IMR-90 (cell line): Measurements from ENCODE around the gene SLC15A1. TPM values are rescaled to one million over a fixed set of nuclear protein-coding genes. Genes with fewer than 3 reads are reported as not detected.

Experiments
- ATAC-seq: fragments of 200-7000 bp; cut with Tn5 transposase; 2 replicates; pipeline ENCODE4 v1.9.1; 2020; ENCODE audit warnings: low read depth, mild to moderate bottlenecking, moderate library complexity
- BruUV-seq: library from RNA; stranded (reverse); fragments of 400-500 nt; replicated peaks from 2 replicates; lab custom pipeline; 2021; lab: Mats Ljungman, UMichigan
- CTCF ChIA-PET: fragments of 300-600 bp; formaldehyde crosslinking; extraction: SDS; loops from one replicate; lab custom pipeline; 2021; ENCODE audit warnings: antibody characterized with exemption; lab: Yijun Ruan, JAX
- POLR2A ChIA-PET: fragments of 300-600 bp; sonication (Branson Sonifier 250); formaldehyde crosslinking; loops from one replicate; lab custom pipeline; 2022; ENCODE audit warnings: antibody characterized with exemption; ENCODE audit not compliant: unreplicated experiment; lab: Charles Lee
- DNase-seq: peaks from one replicate; pipeline ENCODE4 v3.0.0; 2013
- H2AFZ ChIP-seq: replicated peaks from 2 replicates; pipeline ENCODE3; 2013; ENCODE audit warnings: low read length, mild to moderate bottlenecking; ENCODE audit not compliant: poor library complexity
- H2AK5ac ChIP-seq: 2 replicates; pipeline ENCODE4 v1.6.1; 2013; ENCODE audit warnings: low read depth, low read length, inconsistent platforms
- H2AK9ac ChIP-seq: replicated peaks from 2 replicates; pipeline ENCODE3; 2013; ENCODE audit warnings: mild to moderate bottlenecking, low read depth, low read length, moderate library complexity; ENCODE audit not compliant: poor library complexity
- H2BK120ac ChIP-seq: 2 replicates; pipeline ENCODE4 v1.6.1; 2013; ENCODE audit warnings: low read depth, low read length, inconsistent platforms
- H2BK15ac ChIP-seq: 3 replicates; pipeline ENCODE4 v1.6.1; 2013; ENCODE audit warnings: low read depth, low read length, inconsistent platforms
- H2BK20ac ChIP-seq: 2 replicates; pipeline ENCODE4 v1.6.1; 2013; ENCODE audit warnings: low read depth, mild to moderate bottlenecking, inconsistent platforms, low read length, moderate library complexity
- H2BK5ac ChIP-seq: 2 replicates; pipeline ENCODE4 v1.6.1; 2013; ENCODE audit warnings: mild to moderate bottlenecking, low read depth, low read length, inconsistent platforms; ENCODE audit not compliant: poor library complexity, severe bottlenecking
- H3K14ac ChIP-seq: replicated peaks from 2 replicates; pipeline ENCODE4 v1.6.1; 2013; ENCODE audit warnings: low read depth, low read length, inconsistent platforms
- H3K18ac ChIP-seq: 2 replicates; pipeline ENCODE4 v1.6.1; 2013; ENCODE audit warnings: low read depth, low read length, control low read depth
- H3K23ac ChIP-seq: 2 replicates; pipeline ENCODE4 v1.6.1; 2013; ENCODE audit warnings: low read depth, low read length, inconsistent platforms
- H3K27ac ChIP-seq: 2 replicates; pipeline ENCODE4 v1.5.1; 2013; ENCODE audit warnings: mild to moderate bottlenecking, control low read depth, low read length; ENCODE audit not compliant: insufficient read depth
- H3K27me3 ChIP-seq: 2 replicates; pipeline ENCODE4 v1.6.1; 2013; ENCODE audit warnings: low read length; ENCODE audit not compliant: control insufficient read depth, insufficient read depth
- H3K36me3 ChIP-seq: 2 replicates; pipeline ENCODE4 v1.6.1; 2013; ENCODE audit warnings: low read length, mixed read lengths; ENCODE audit not compliant: control insufficient read depth, insufficient read depth
- H3K4ac ChIP-seq: 2 replicates; pipeline ENCODE4 v1.6.1; 2013; ENCODE audit warnings: low read depth, low read length, inconsistent platforms
- H3K4me1 ChIP-seq: 2 replicates; pipeline ENCODE4 v1.6.1; 2013; ENCODE audit warnings: low read length, mixed read lengths; ENCODE audit not compliant: control insufficient read depth, insufficient read depth
- H3K4me2 ChIP-seq: 2 replicates; pipeline ENCODE4 v1.6.1; 2013; ENCODE audit warnings: low read depth, mild to moderate bottlenecking, control low read depth, low read length, moderate library complexity
- H3K4me3 ChIP-seq: 2 replicates; pipeline ENCODE4 v1.5.1; 2013; ENCODE audit warnings: low read depth, mild to moderate bottlenecking, control low read depth, low read length, moderate library complexity; ENCODE audit not compliant: insufficient read depth
- H3K56ac ChIP-seq: 2 replicates; pipeline ENCODE4 v1.6.1; 2013; ENCODE audit warnings: low read length, inconsistent platforms; ENCODE audit not compliant: insufficient read depth; ENCODE audit errors: extremely low read depth
- H3K79me1 ChIP-seq, 2 experiments: 2 replicates each; pipeline ENCODE4 v1.6.1; 2013; ENCODE audit warnings: low read length in 2 of 2, inconsistent platforms in 1 of 2, low read depth in 1 of 2
- H3K9ac ChIP-seq: 2 replicates; pipeline ENCODE4 v1.6.1; 2013; ENCODE audit warnings: low read depth, low read length, control low read depth
- H3K9me1 ChIP-seq: 2 replicates; pipeline ENCODE4 v1.6.1; 2013; ENCODE audit warnings: low read length, inconsistent platforms; ENCODE audit not compliant: insufficient read depth
- H3K9me3 ChIP-seq: 2 replicates; pipeline ENCODE4 v1.6.1; 2013; ENCODE audit warnings: low read length; ENCODE audit not compliant: control insufficient read depth, insufficient read depth
- H4K20me1 ChIP-seq: 2 replicates; pipeline ENCODE4 v1.6.1; 2013; ENCODE audit warnings: low read length, inconsistent platforms; ENCODE audit not compliant: insufficient read depth
- H4K5ac ChIP-seq: 2 replicates; pipeline ENCODE4 v1.6.1; 2013; ENCODE audit warnings: mild to moderate bottlenecking, low read depth, low read length, control low read depth
- H4K8ac ChIP-seq, 2 experiments: 2 replicates each; pipeline ENCODE4 v1.6.1; 2013; ENCODE audit warnings: low read depth in 2 of 2, low read length in 2 of 2, control low read depth in 1 of 2, inconsistent platforms in 1 of 2
- H4K91ac ChIP-seq: 2 replicates; pipeline ENCODE4 v1.6.1; 2013; ENCODE audit warnings: low read depth, low read length, inconsistent platforms; ENCODE audit not compliant: insufficient read depth
- BHLHE40 ChIP-seq: fragments of 150-350 bp; IDR thresholded peaks from 2 replicates; pipeline ENCODE4 v1.6.1; 2016; ENCODE audit warnings: mild to moderate bottlenecking, low read depth, low read length
- CEBPB ChIP-seq: IDR thresholded peaks from 2 replicates; pipeline ENCODE4 v1.6.1; 2012; ENCODE audit warnings: low read depth, low read length, improper control_type of control experiment
- CHD1 ChIP-seq: IDR thresholded peaks from 2 replicates; pipeline ENCODE4 v1.6.1; 2012; ENCODE audit warnings: low read depth, low read length, improper control_type of control experiment
- FOS ChIP-seq: fragments of 150-350 bp; IDR thresholded peaks from 2 replicates; pipeline ENCODE4 v1.6.1; 2016; ENCODE audit warnings: low read depth, low read length
- MAFK ChIP-seq: IDR thresholded peaks from 2 replicates; pipeline ENCODE4 v1.6.1; 2012; ENCODE audit warnings: low read depth, low read length, improper control_type of control experiment
- MAZ ChIP-seq: IDR thresholded peaks from 2 replicates; pipeline ENCODE4 v1.6.1; 2012; ENCODE audit warnings: low read depth, mild to moderate bottlenecking, low read length, improper control_type of control experiment, moderate library complexity, borderline replicate concordance
- MXI1 ChIP-seq: IDR thresholded peaks from 2 replicates; pipeline ENCODE4 v1.6.1; 2012; ENCODE audit warnings: low read depth, mild to moderate bottlenecking, low read length, moderate library complexity, borderline replicate concordance
- NFE2L2 ChIP-seq: fragments of 150-350 bp; IDR thresholded peaks from 2 replicates; pipeline ENCODE4 v1.6.1; 2016; ENCODE audit warnings: low read depth, mild to moderate bottlenecking, low read length
- POLR2A ChIP-seq: IDR thresholded peaks from 2 replicates; pipeline ENCODE4 v1.6.1; 2012; ENCODE audit warnings: mild to moderate bottlenecking, low read depth, low read length
- RAD21 ChIP-seq: IDR thresholded peaks from 2 replicates; pipeline ENCODE4 v1.6.1; 2012; ENCODE audit warnings: low read length, improper control_type of control experiment
- RCOR1 ChIP-seq: IDR thresholded peaks from 2 replicates; pipeline ENCODE4 v1.6.1; 2012; ENCODE audit warnings: mild to moderate bottlenecking, low read length, improper control_type of control experiment; ENCODE audit not compliant: insufficient replicate concordance
- SMC3 ChIP-seq: fragments of 150-350 bp; IDR thresholded peaks from 2 replicates; pipeline ENCODE4 v1.6.1; 2016; ENCODE audit warnings: low read depth, mild to moderate bottlenecking, antibody characterized with exemption, low read length, moderate library complexity
- WGBS, 2 experiments: methylation state at CpG; one replicate each; pipeline versions ENCODE4 v1.1.5 to v1.1.7; 2013; ENCODE audit warnings: missing lambda C conversion rate in 2 of 2; ENCODE audit not compliant: insufficient read length in 1 of 2; ENCODE audit errors: extremely low coverage in 2 of 2; 5-methylcytosine and 5-hydroxymethylcytosine counted together
- dilution Hi-C: fragments of 300-500 bp; cut with HindIII; formaldehyde crosslinking; loops from one replicate; pipeline ENCODE4 v1.14.3; 2018; ENCODE audit warnings: low sequenced_read_pairs; ENCODE audit not compliant: unreplicated experiment
- in situ Hi-C: fragments of 300-500 bp; cut with MboI; formaldehyde crosslinking; loops from 3 replicates; pipeline ENCODE4 v1.14.3; 2019; ENCODE audit warnings: low sequenced_read_pairs, inconsistent platforms, mixed read lengths
- intact Hi-C: fragments of 100-400 bp; cut with micrococcal nuclease; formaldehyde crosslinking; loops from 2 replicates; pipeline ENCODE4 v1.10.0; 2022
- polyA plus RNA-seq, 3 experiments: library from polyadenylated mRNA; depleted of rRNA; stranded (reverse); fragments of >200 nt; gene quantifications; 2 replicates each; pipeline ENCODE4 v1.2.3, GENCODE V29; 2012; ENCODE audit warnings: low replicate concordance in 1 of 3
- total RNA-seq: library from RNA; depleted of rRNA; stranded (reverse); fragments of >200 nt; gene quantifications from 2 replicates; pipeline ENCODE4 v1.2.3, GENCODE V29; 2012
- TF ChIP-seq, protein P1 (sequence below): fragments of 150-350 bp; IDR thresholded peaks from 2 replicates; pipeline ENCODE4 v1.6.1; 2017; ENCODE audit warnings: mild to moderate bottlenecking, antibody characterized with exemption, low read length, low read depth
- TF ChIP-seq, protein P2 (sequence below): conservative IDR thresholded peaks from 2 replicates; pipeline ENCODE4 v1.5.1; 2012; ENCODE audit warnings: mild to moderate bottlenecking, low read depth, low read length, improper control_type of control experiment

SLC15A1 gene
- total and polyA plus RNA-seq, 2 of the 4 experiments (the other 2 are of a cell fraction), result not detected

DNA sequence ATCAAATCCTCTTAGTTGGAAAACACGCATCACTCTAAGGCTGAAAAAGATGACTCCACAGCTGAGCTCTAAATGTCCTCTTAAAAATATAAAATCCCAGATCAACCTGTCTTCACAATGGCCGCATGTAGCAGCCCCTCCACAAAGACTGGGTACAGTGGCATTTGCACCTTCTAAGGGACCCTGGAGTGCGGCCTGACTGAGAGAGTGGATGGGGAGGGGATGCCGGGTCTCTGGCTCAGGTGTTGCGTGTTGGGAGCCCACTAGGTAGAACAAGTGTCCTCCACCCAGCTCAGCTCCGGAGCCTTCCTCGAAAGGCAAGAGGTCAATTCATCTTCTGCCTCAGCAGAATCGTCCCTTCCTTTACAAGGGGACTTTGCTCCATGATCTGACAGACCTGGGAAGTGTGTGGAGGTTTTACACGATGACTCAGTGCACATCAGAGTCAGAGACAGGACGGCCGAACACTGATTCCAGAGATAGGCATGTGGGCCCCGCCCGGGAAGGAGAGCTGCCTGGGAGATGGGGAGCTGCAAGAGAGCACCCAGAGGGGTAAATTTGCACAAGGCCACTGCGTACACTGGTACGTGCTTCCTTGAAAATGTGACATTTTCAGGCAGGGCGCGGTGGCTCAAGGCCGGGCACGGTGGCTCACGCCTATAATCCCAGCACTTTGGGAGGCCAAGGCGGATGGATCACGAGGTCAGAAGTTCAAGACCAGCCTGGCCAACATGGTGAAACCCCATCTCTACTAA lies 23.5 kb upstream of the SLC15A1 start:
- Histone ChIP-seq H3K79me1 (no peaks in the 10 kb centered on the region), H3K4me2 (no peak overlapping the region), H2AK9ac (peak overlapping the region; percentile 31), H2BK120ac (0 out of 2 replicates have a peak overlapping the region, but pooled peaks have one; percentile 2), H3K14ac (no peak overlapping the region), H4K5ac (no peak overlapping the region), H2AFZ (peak overlapping the region; percentile 80), H2BK5ac (no peak overlapping the region), H3K18ac (no peak overlapping the region), H4K8ac (peak overlapping the region in 1 of 2 experiments; percentile 25; a peak in 1 of 4 replicates), H3K9me3 (0 out of 2 replicates have a peak, but pooled peaks cover under 1% of the 10 kb centered on the region), H3K23ac (no peak overlapping the region), H3K36me3 (no peaks in the 10 kb centered on the region), H3K27me3 (0 out of 2 replicates have a peak, but pooled peaks cover 2% of the 10 kb centered on the region), H3K27ac (no peak overlapping the region), H3K4me3 (no peak overlapping the region), H4K91ac (peak overlapping the region; percentile 6; the same call in 1 of the 2 replicates), H3K4me1 (peaks cover 2% of the 10 kb centered on the region), H3K56ac (no peak overlapping the region), H4K20me1 (no peaks in the 10 kb centered on the region), H3K4ac (no peak overlapping the region), H2BK20ac (no peak overlapping the region), H3K9me1 (no peaks in the 10 kb centered on the region; the same call in none of the 2 replicates), H2AK5ac (peak overlapping the region; percentile 39; the same call in 1 of the 2 replicates), H2BK15ac (no peak overlapping the region; the same call in 2 of the 3 replicates), H3K9ac (no peak overlapping the region)
- ChIA-PET CTCF (interaction anchor here (1.0 kb wide), 1 partner anchor 64 kb away, joined by 3 read pairs; no protein-coding TSS in a partner anchor), POLR2A (no interaction called here)
- in situ Hi-C loops (no loop called here), dilution Hi-C loops (no loop called here), intact Hi-C loops (no loop called here)
- WGBS, 2 experiments, result 67% methylated on average over 8 of the region's 22 CpGs; no CpG with 5 or more reads in 1 of the 2 experiments
- no peak for TF ChIP-seq MAFK
- no peak for TF ChIP-seq SMC3
- no peak for TF ChIP-seq BHLHE40
- TF ChIP-seq MAZ, result no peak
- no peak for TF ChIP-seq MXI1
- no peak for TF ChIP-seq RCOR1
- no peak for TF ChIP-seq CEBPB
- TF ChIP-seq, protein P1, sequence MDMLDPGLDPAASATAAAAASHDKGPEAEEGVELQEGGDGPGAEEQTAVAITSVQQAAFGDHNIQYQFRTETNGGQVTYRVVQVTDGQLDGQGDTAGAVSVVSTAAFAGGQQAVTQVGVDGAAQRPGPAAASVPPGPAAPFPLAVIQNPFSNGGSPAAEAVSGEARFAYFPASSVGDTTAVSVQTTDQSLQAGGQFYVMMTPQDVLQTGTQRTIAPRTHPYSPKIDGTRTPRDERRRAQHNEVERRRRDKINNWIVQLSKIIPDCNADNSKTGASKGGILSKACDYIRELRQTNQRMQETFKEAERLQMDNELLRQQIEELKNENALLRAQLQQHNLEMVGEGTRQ, result no peak
- no peak for TF ChIP-seq FOS
- no peak for TF ChIP-seq POLR2A
- TF ChIP-seq, protein P2, sequence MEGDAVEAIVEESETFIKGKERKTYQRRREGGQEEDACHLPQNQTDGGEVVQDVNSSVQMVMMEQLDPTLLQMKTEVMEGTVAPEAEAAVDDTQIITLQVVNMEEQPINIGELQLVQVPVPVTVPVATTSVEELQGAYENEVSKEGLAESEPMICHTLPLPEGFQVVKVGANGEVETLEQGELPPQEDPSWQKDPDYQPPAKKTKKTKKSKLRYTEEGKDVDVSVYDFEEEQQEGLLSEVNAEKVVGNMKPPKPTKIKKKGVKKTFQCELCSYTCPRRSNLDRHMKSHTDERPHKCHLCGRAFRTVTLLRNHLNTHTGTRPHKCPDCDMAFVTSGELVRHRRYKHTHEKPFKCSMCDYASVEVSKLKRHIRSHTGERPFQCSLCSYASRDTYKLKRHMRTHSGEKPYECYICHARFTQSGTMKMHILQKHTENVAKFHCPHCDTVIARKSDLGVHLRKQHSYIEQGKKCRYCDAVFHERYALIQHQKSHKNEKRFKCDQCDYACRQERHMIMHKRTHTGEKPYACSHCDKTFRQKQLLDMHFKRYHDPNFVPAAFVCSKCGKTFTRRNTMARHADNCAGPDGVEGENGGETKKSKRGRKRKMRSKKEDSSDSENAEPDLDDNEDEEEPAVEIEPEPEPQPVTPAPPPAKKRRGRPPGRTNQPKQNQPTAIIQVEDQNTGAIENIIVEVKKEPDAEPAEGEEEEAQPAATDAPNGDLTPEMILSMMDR, result no peak
- TF ChIP-seq RAD21, result no peak
- TF ChIP-seq NFE2L2, result no peak
- TF ChIP-seq CHD1, result no peak
- no TSS peak for BruUV-seq
- ATAC-seq (peak; percentile 79), DNase-seq (peak; percentile 65)
